ENCODE results near the gene MCU. TPM values are rescaled to one million over a fixed set of nuclear protein-coding genes. Genes with fewer than 3 reads are reported as not detected.
"Not testable (repeated sequence)": the region's sequence is repeated elsewhere in the genome, so short reads cannot be mapped to it uniquely, and the experiment has no call there.

Gene MCU
- total and polyA plus RNA-seq, 2 experiments from 2014 or later, result 14.9 to 22.8 TPM

DNA sequence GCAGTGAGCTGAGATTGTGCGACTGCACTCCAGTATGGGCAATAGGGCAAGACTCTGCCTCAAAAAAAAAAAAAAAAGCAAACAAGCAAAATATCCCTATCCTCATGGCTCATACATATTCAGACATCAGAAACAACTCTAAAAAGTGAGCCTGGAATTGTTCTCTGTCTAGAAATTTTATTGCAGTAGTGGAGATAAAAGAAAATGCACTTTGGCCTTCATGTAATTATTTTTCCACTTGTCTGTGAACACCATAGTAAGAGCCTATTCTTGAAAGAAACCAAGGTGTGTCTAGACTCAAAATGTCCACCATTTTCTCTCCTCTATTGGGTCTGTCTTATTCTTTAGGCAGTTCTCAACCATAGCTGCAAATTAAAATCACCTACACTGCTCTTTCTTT, 30.5 kb upstream of the MCU start:
- Histone ChIP-seq H3K27me3 (no peaks in the 10 kb centered on the region), H3K27ac (no peak overlapping the region), H3K4me3 (no peak overlapping the region), H3K36me3 (no peaks in the 10 kb centered on the region), H3K9me3 (ENCODE audit: low read depth) (no peaks in the 10 kb centered on the region), H3K4me1 (ENCODE audit: low read depth) (no peaks in the 10 kb centered on the region)
- DNase-seq (ENCODE audit: low read depth in 1 of 2, low spot score in 1 of 2), result no peak
- TF ChIP-seq, protein P1, sequence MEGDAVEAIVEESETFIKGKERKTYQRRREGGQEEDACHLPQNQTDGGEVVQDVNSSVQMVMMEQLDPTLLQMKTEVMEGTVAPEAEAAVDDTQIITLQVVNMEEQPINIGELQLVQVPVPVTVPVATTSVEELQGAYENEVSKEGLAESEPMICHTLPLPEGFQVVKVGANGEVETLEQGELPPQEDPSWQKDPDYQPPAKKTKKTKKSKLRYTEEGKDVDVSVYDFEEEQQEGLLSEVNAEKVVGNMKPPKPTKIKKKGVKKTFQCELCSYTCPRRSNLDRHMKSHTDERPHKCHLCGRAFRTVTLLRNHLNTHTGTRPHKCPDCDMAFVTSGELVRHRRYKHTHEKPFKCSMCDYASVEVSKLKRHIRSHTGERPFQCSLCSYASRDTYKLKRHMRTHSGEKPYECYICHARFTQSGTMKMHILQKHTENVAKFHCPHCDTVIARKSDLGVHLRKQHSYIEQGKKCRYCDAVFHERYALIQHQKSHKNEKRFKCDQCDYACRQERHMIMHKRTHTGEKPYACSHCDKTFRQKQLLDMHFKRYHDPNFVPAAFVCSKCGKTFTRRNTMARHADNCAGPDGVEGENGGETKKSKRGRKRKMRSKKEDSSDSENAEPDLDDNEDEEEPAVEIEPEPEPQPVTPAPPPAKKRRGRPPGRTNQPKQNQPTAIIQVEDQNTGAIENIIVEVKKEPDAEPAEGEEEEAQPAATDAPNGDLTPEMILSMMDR (IDR thresholded peaks at IDR 0.05; ENCODE audit: low read depth, low read length), result no peak

DNA sequence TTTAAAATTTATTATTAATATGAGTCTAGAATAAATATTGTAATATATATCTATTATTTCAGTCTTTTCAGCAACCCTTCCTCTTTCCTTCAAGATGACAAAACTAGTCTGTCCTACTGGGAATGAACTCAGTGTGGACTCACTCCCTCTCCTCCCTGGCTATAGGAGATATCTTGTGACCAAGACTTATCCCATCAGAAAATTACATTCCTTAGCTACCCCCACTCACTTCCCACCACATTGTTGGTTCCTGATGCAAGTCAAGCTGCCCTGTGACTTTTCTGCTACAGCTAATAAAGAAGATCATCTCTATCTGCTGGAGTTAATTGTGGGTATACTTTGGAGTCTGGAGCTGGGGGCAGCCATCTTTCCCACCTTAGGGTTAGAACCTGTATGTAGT, 28.0 kb upstream of the MCU start:
- Histone ChIP-seq H3K27ac (no peak overlapping the region), H3K36me3 (no peaks in the 10 kb centered on the region), H3K9me3 (ENCODE audit: low read depth) (no peaks in the 10 kb centered on the region), H3K27me3 (no peaks in the 10 kb centered on the region), H3K4me3 (no peak overlapping the region), H3K4me1 (ENCODE audit: low read depth) (no peaks in the 10 kb centered on the region)
- DNase-seq (ENCODE audit: low read depth in 1 of 2, low spot score in 1 of 2), result peak in 1 of 2 donors; percentile 16
- TF ChIP-seq, protein P1 (IDR thresholded peaks at IDR 0.05; ENCODE audit: low read depth, low read length), result no peak

DNA sequence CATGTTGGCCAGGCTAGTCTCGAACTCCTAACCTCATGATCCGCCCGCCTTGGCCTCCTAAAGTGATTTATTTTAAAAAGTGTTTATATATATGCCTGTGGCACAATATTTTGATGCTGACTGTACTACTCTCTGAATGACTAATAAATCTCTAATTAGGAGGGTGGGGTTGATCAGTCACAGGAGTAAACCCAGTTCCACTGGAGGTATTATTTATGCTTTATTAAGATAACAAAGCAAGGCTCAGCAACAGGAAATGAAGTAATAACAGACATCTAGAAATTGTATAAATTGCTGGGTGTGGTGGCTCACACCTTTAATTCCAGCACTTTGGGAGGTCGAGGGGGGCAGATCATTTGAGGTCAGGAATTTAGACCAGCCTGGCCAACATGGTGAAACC, 26.0 kb upstream of the MCU start:
- Histone ChIP-seq H3K27me3 (no peaks in the 10 kb centered on the region), H3K9me3 (ENCODE audit: low read depth) (no peaks in the 10 kb centered on the region), H3K4me1 (ENCODE audit: low read depth) (no peaks in the 10 kb centered on the region), H3K4me3 (no peak overlapping the region), H3K36me3 (no peaks in the 10 kb centered on the region), H3K27ac (no peak overlapping the region)
- DNase-seq (ENCODE audit: low read depth in 1 of 2, low spot score in 1 of 2), result no peak
- TF ChIP-seq, protein P1 (IDR thresholded peaks at IDR 0.05; ENCODE audit: low read depth, low read length), result no peak

DNA sequence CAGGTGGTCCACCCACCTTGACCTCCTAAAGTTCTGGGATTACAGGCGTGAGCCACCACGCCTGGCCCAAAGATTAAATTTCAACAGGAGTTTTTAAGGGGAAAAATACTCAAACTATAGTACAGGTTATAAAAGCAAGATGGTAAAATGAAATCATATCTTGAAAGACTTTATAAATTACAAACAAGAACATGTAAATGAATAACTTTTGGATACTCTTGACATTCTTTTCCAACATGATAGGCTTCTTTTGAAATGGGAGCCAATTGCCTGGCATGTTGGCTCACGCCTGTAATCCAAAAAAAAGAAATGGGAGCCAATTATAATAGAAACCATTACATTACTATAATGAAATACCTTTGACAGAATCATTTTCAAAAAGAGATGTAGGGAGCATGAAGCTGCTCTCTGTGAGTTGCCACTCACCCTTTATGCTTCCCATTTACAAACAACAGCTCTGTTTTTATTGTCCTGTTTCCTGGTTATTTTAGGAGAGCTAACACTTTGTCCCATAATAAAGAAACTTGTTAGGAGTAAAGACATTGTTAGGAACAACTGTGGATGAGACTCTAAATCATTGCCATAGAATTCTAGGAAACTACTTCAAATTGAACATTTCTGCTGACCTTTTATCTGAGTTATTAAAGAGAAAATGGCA, 24.6 kb upstream of the MCU start:
- TF ChIP-seq, protein P1 (IDR thresholded peaks at IDR 0.05; ENCODE audit: low read depth, low read length), result no peak
- no peaks in the 10 kb centered on the region for H3K36me3 ChIP-seq
- no peak for DNase-seq (ENCODE audit: low read depth in 1 of 2, low spot score in 1 of 2)
- H3K4me3 ChIP-seq, result no peak overlapping the region
- no peaks in the 10 kb centered on the region for H3K4me1 ChIP-seq (ENCODE audit: low read depth)
- H3K9me3 ChIP-seq (ENCODE audit: low read depth), result no peaks in the 10 kb centered on the region
- no peaks in the 10 kb centered on the region for H3K27me3 ChIP-seq
- no peak overlapping the region for H3K27ac ChIP-seq

DNA sequence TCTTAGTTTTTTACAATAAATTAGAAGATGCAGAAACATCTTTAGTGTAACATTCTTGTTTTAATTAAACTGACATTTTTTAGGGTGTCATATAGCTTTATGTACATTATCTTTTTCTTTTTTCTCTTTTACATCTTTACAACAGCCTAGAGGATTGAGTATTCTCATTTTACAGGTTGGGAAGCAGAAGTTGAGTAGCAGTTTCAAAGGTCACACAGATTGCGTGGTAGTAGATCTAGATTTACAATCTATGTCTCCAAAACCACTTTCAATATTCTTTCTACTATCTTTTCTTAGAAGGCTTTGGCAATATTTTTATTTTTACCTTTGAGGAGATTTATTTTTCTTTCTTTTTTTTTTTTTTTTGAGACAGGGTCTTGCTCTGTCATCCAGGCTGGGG, 18.7 kb upstream of the MCU start:
- no peak for DNase-seq (ENCODE audit: low read depth in 1 of 2, low spot score in 1 of 2)
- Histone ChIP-seq H3K36me3 (no peaks in the 10 kb centered on the region), H3K4me1 (ENCODE audit: low read depth) (no peaks in the 10 kb centered on the region), H3K4me3 (no peak overlapping the region), H3K27ac (no peak overlapping the region), H3K9me3 (ENCODE audit: low read depth) (no peaks in the 10 kb centered on the region), H3K27me3 (no peaks in the 10 kb centered on the region)
- TF ChIP-seq, protein P1 (IDR thresholded peaks at IDR 0.05; ENCODE audit: low read depth, low read length), result no peak

DNA sequence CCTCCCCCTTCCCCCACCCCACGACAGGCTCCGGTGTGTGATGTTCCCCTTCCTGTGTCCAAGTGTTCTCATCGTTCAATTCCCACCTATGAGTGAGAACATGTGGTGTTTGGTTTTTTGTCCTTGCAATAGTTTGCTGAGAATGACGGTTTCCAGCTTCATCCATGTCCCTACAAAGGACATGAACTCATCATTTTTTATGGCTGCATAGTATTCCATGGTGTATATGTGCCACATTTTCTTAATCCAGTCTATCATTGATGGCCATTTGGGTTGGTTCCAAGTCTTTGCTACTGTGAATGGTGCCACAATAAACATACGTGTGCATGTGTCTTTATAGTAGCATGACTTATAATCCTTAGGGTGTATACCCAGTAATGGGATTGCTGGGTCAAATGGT, 17.8 kb upstream of the MCU start:
- H3K9me3 ChIP-seq (ENCODE audit: low read depth); DNase-seq (ENCODE audit: low read depth in 1 of 2, low spot score in 1 of 2); H3K27ac ChIP-seq; H3K36me3 ChIP-seq; H3K4me3 ChIP-seq; H3K4me1 ChIP-seq (ENCODE audit: low read depth); H3K27me3 ChIP-seq: not testable (repeated sequence)
